H9 (cell line): ENCODE data around the gene DIS3L2. TPM values are rescaled to one million over a fixed set of nuclear protein-coding genes. Genes with fewer than 3 reads are reported as not detected.

Experiments
- DNase-seq: peaks from one replicate; pipeline ENCODE4 v3.0.0-alpha.2; 2017
- H2AFZ ChIP-seq: one replicate; pipeline ENCODE4 v1.6.1; 2013; ENCODE audit warnings: mild to moderate bottlenecking, low read length, control low read depth, moderate library complexity
- H2AK5ac ChIP-seq: 2 replicates; pipeline ENCODE4 v1.6.1; 2013; ENCODE audit warnings: low read length, control low read depth, mixed read lengths; ENCODE audit not compliant: insufficient read length
- H2BK120ac ChIP-seq: one replicate; pipeline ENCODE4 v1.6.1; 2013; ENCODE audit warnings: low read depth, mild to moderate bottlenecking, low read length, control low read depth, inconsistent platforms; ENCODE audit not compliant: poor library complexity, severe bottlenecking
- H2BK12ac ChIP-seq: 2 replicates; pipeline ENCODE4 v1.6.1; 2013; ENCODE audit warnings: low read length, control low read depth, mixed read lengths, low read depth; ENCODE audit not compliant: insufficient read length
- H2BK15ac ChIP-seq: 2 replicates; pipeline ENCODE4 v1.6.1; 2013; ENCODE audit warnings: low read depth, low read length, control low read depth
- H2BK20ac ChIP-seq: one replicate; pipeline ENCODE4 v1.6.1; 2013; ENCODE audit warnings: low read depth, mild to moderate bottlenecking, low read length, control low read depth, inconsistent platforms; ENCODE audit not compliant: poor library complexity, severe bottlenecking
- H2BK5ac ChIP-seq: 2 replicates; pipeline ENCODE4 v1.6.1; 2013; ENCODE audit warnings: low read length, control low read depth, mixed read lengths; ENCODE audit not compliant: insufficient read length
- H3K14ac ChIP-seq: 2 replicates; pipeline ENCODE4 v1.6.1; 2013; ENCODE audit warnings: low read length, control low read depth; ENCODE audit not compliant: insufficient read depth
- H3K18ac ChIP-seq: 2 replicates; pipeline ENCODE4 v1.6.1; 2013; ENCODE audit warnings: low read depth, mild to moderate bottlenecking, mixed read lengths, low read length, control low read depth; ENCODE audit not compliant: insufficient read length
- H3K23ac ChIP-seq: 2 replicates; pipeline ENCODE4 v1.6.1; 2013; ENCODE audit warnings: low read length, control low read depth, mixed read lengths, low read depth; ENCODE audit not compliant: insufficient read length
- H3K23me2 ChIP-seq: 2 replicates; pipeline ENCODE4 v1.6.1; 2013; ENCODE audit warnings: low read depth, mild to moderate bottlenecking, mixed read lengths, low read length, control low read depth; ENCODE audit not compliant: insufficient read length, poor library complexity, severe bottlenecking
- H3K27ac ChIP-seq: 2 replicates; pipeline ENCODE4 v1.5.1; 2013; ENCODE audit warnings: low read length, control low read depth, mixed read lengths, low read depth; ENCODE audit not compliant: insufficient read length
- H3K27me3 ChIP-seq: 2 replicates; pipeline ENCODE4 v1.6.1; 2013; ENCODE audit warnings: low read length, control low read depth, inconsistent platforms; ENCODE audit not compliant: insufficient read depth
- H3K4ac ChIP-seq: 2 replicates; pipeline ENCODE4 v1.6.1; 2013; ENCODE audit warnings: low read depth, mild to moderate bottlenecking, control low read depth, inconsistent platforms, low read length, moderate library complexity
- H3K4me1 ChIP-seq: 2 replicates; pipeline ENCODE4 v1.6.1; 2013; ENCODE audit warnings: low read length, control low read depth, inconsistent platforms; ENCODE audit not compliant: insufficient read depth
- H3K4me2 ChIP-seq: 2 replicates; pipeline ENCODE4 v1.6.1; 2013; ENCODE audit warnings: low read length, control low read depth, mixed read lengths; ENCODE audit not compliant: insufficient read length, insufficient read depth
- H3K56ac ChIP-seq: 2 replicates; pipeline ENCODE4 v1.6.1; 2013; ENCODE audit warnings: low read depth, mild to moderate bottlenecking, mixed read lengths, low read length, control low read depth; ENCODE audit not compliant: insufficient read length
- H3K79me1 ChIP-seq: 2 replicates; pipeline ENCODE4 v1.6.1; 2013; ENCODE audit warnings: low read depth, mild to moderate bottlenecking, moderate library complexity, low read length, control low read depth, inconsistent platforms; ENCODE audit not compliant: insufficient read depth, poor library complexity, severe bottlenecking
- H3K79me2 ChIP-seq: 2 replicates; pipeline ENCODE4 v1.6.1; 2013; ENCODE audit warnings: low read length, control low read depth, inconsistent platforms; ENCODE audit not compliant: insufficient read depth
- H3K9ac ChIP-seq: 2 replicates; pipeline ENCODE4 v1.6.1; 2013; ENCODE audit warnings: low read length, control low read depth, mixed read lengths; ENCODE audit not compliant: insufficient read length; ENCODE audit errors: extremely low read depth
- H3K9me3 ChIP-seq: one replicate; pipeline ENCODE4 v1.6.1; 2013; ENCODE audit warnings: low read depth, low read length, inconsistent platforms; ENCODE audit not compliant: control insufficient read depth
- H3T11ph ChIP-seq: one replicate; pipeline ENCODE4 v1.6.1; 2013; ENCODE audit warnings: mild to moderate bottlenecking, low read length, control low read depth, inconsistent platforms
- H4K20me1 ChIP-seq: one replicate; pipeline ENCODE4 v1.6.1; 2013; ENCODE audit not compliant: control insufficient read depth, insufficient read length, insufficient read depth
- H4K5ac ChIP-seq: 2 replicates; pipeline ENCODE4 v1.6.1; 2013; ENCODE audit warnings: low read depth, mild to moderate bottlenecking, mixed read lengths, low read length, control low read depth; ENCODE audit not compliant: insufficient read length
- H4K8ac ChIP-seq: replicated peaks from 2 replicates; pipeline ENCODE4 v1.6.1; 2013; ENCODE audit warnings: low read length, control low read depth, mixed read lengths, low read depth; ENCODE audit not compliant: insufficient read length
- H4K91ac ChIP-seq: 2 replicates; pipeline ENCODE4 v1.6.1; 2013; ENCODE audit warnings: low read depth, mild to moderate bottlenecking, moderate library complexity, mixed read lengths, low read length, control low read depth; ENCODE audit not compliant: insufficient read length
- H3K27ac Mint-ChIP-seq, 3 experiments: 2 replicates in 2 of 3; 3 replicates in 1 of 3; pipeline ENCODE4 v1.8.0; 2020 to 2021; ENCODE audit warnings: mixed read lengths in 3 of 3, mild to moderate bottlenecking in 1 of 3, moderate library complexity in 1 of 3
- H3K27me3 Mint-ChIP-seq: 2 replicates; pipeline ENCODE4 v1.8.0; 2021; ENCODE audit warnings: low read depth, mild to moderate bottlenecking, moderate library complexity, mixed read lengths
- H3K36me3 Mint-ChIP-seq, 3 experiments: 2 replicates in 2 of 3; 3 replicates in 1 of 3; pipeline ENCODE4 v1.8.0; 2020 to 2021; ENCODE audit warnings: low read depth in 3 of 3, mixed read lengths in 3 of 3; ENCODE audit not compliant: insufficient read depth in 1 of 3
- H3K4me1 Mint-ChIP-seq, 2 experiments: 2 replicates each; pipeline ENCODE4 v1.8.0; 2020; ENCODE audit warnings: mixed read lengths in 2 of 2
- H3K4me3 Mint-ChIP-seq, 2 experiments: 2 replicates in 1 of 2; 3 replicates in 1 of 2; pipeline ENCODE4 v1.8.0; 2020 to 2021; ENCODE audit warnings: mild to moderate bottlenecking in 2 of 2, mixed read lengths in 2 of 2, moderate library complexity in 1 of 2
- H3K9me3 Mint-ChIP-seq, 2 experiments: 2 replicates in 1 of 2; 3 replicates in 1 of 2; pipeline ENCODE4 v1.8.0; 2020; ENCODE audit warnings: mild to moderate bottlenecking in 2 of 2, mixed read lengths in 2 of 2, moderate library complexity in 1 of 2
- WGBS: extraction: QIAGEN DNeasy Blood & Tissue Kit; methylation state at CpG from one replicate; pipeline ENCODE4 v1.1.7; 2013; ENCODE audit warnings: missing lambda C conversion rate, low lambda C conversion rate, mixed read lengths; ENCODE audit not compliant: insufficient read length; ENCODE audit errors: extremely low coverage; 5-methylcytosine and 5-hydroxymethylcytosine counted together
- total RNA-seq: library from RNA; stranded (reverse); gene quantifications from 2 replicates; pipeline ENCODE4 v1.2.1, GENCODE V29; 2021
- TF ChIP-seq, protein P1 (sequence below): fragments of 200-600 bp; sonication (generic); conservative IDR thresholded peaks from 3 replicates; pipeline ENCODE4 v1.8.0; 2021; ENCODE audit warnings: antibody characterized with exemption, mild to moderate bottlenecking

DIS3L2 gene
- total RNA-seq, 1 experiment from 2014 or later, result 28.1 TPM

DNA sequence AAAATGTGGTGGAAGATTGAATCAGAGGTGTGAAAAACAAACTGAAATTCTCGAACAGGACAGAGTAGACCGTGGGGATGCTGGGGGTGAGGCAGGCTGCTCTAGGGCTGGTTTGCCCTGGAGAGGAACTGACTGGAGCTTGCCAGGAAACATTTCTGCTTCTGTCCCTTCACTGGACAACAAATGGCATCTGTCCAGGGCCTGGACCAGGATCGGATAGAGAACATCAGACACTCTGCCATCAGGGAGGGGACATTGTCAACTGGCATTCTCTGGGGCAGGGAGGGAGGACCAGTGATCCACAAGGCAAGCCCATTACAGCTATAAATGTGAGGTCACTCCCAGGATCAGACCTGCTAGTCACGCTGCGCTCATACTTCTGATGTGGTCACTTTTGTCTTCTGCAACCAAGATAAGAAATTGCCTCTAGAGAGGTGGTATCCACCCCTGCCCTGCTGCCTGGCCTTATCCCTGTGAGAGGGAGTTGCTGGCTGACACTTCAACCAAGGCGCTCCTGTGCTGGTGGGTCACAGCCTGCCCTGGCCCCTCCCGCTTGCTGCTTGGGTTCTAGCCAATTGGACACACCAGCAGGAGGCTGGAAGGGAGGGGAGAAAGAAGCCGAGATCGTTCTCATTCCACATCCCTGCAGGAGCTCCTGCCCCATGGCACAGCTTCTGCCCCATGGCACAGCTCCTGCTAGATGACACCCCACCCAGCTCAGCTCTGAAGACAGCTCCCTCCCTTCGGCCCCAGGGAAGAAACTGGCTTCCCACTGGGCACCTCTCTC is 44.0 kb upstream of the DIS3L2 start:
- Histone ChIP-seq H3K23me2 (no peaks in the 10 kb centered on the region), H2BK15ac (no peak overlapping the region), H4K8ac (no peak overlapping the region), H3K18ac (no peak overlapping the region), H3K27me3 (no peaks in the 10 kb centered on the region), H3K4me1 (no peaks in the 10 kb centered on the region), H3K23ac (no peak overlapping the region), H3K56ac (no peak overlapping the region), H3K9me3 (no peaks in the 10 kb centered on the region), H2BK12ac (no peak overlapping the region), H3K27ac (no peak overlapping the region), H2AFZ (no peak overlapping the region), H3K4me2 (no peak overlapping the region), H4K5ac (no peak overlapping the region), H2BK120ac (no peak overlapping the region), H2BK5ac (no peak overlapping the region), H4K91ac (no peak overlapping the region), H3T11ph (no peak overlapping the region), H2AK5ac (no peak overlapping the region), H3K79me2 (no peaks in the 10 kb centered on the region), H3K9ac (no peak overlapping the region), H2BK20ac (no peak overlapping the region), H3K4ac (no peak overlapping the region), H3K14ac (no peak overlapping the region), H4K20me1 (no peaks in the 10 kb centered on the region), H3K79me1 (no peaks in the 10 kb centered on the region)
- TF ChIP-seq, protein P1, sequence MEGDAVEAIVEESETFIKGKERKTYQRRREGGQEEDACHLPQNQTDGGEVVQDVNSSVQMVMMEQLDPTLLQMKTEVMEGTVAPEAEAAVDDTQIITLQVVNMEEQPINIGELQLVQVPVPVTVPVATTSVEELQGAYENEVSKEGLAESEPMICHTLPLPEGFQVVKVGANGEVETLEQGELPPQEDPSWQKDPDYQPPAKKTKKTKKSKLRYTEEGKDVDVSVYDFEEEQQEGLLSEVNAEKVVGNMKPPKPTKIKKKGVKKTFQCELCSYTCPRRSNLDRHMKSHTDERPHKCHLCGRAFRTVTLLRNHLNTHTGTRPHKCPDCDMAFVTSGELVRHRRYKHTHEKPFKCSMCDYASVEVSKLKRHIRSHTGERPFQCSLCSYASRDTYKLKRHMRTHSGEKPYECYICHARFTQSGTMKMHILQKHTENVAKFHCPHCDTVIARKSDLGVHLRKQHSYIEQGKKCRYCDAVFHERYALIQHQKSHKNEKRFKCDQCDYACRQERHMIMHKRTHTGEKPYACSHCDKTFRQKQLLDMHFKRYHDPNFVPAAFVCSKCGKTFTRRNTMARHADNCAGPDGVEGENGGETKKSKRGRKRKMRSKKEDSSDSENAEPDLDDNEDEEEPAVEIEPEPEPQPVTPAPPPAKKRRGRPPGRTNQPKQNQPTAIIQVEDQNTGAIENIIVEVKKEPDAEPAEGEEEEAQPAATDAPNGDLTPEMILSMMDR, result no peak
- WGBS, result no CpG with 5 or more reads among the region's 10 CpGs
- H3K27me3 Mint-ChIP-seq, result peaks cover 9% of the 10 kb centered on the region
- H3K36me3 Mint-ChIP-seq, result no peaks in the 10 kb centered on the region
- H3K4me1 Mint-ChIP-seq, result peaks cover 3 to 9% of the 10 kb centered on the region in 2 experiments
- peak; percentile 20 for DNase-seq
- H3K4me3 Mint-ChIP-seq, result no peak overlapping the region
- H3K27ac Mint-ChIP-seq, result no peak overlapping the region
- no peaks in the 10 kb centered on the region for H3K9me3 Mint-ChIP-seq
